Measurements from ENCODE around the gene CDK17. TPM values are rescaled to one million over a fixed set of nuclear protein-coding genes. Genes with fewer than 3 reads are reported as not detected.
"Not testable (repeated sequence)": the region's sequence is repeated elsewhere in the genome, so short reads cannot be mapped to it uniquely, and the experiment has no call there.

The CDK17 gene
- total RNA-seq, 2 donors from 2014 or later: 20.6 to 21.0 TPM

- intact Hi-C loops (cut with DNase I, micrococcal nuclease): no loop called here
- peak; percentile 91 for ATAC-seq
- no peak for DNase-seq
Observed at GRCh38 chr12:96338852-96339471, 61.3 kb downstream of the CDK17 start.

GRCh38 chr12:96337953-96338352 is 62.3 kb downstream of the CDK17 start:
- intact Hi-C loops (cut with DNase I, micrococcal nuclease): no loop called here
- DNase-seq (no peak), ATAC-seq (no peak)

GRCh38 chr12:96336489-96336888 is 63.8 kb downstream of the CDK17 start:
- ATAC-seq (no peak), DNase-seq (no peak)
- intact Hi-C loops (cut with DNase I, micrococcal nuclease): no loop called here

GRCh38 chr12:96335270-96335669 is 65.0 kb downstream of the CDK17 start:
- intact Hi-C loops (cut with DNase I, micrococcal nuclease): no loop called here
- no peak for DNase-seq
- ATAC-seq: no peak

GRCh38 chr12:96334502-96334901 is 65.7 kb downstream of the CDK17 start:
- ATAC-seq: no peak
- intact Hi-C loops (cut with DNase I, micrococcal nuclease): no loop called here
- no peak for DNase-seq

- DNase-seq (no peak), ATAC-seq (no peak)
- intact Hi-C loops (cut with DNase I, micrococcal nuclease): no loop called here
Observed at GRCh38 chr12:96329545-96329944, 70.7 kb downstream of the CDK17 start.

GRCh38 chr12:96329018-96329417 is 71.2 kb downstream of the CDK17 start:
- DNase-seq (no peak), ATAC-seq (no peak)
- intact Hi-C loops (cut with DNase I, micrococcal nuclease): no loop called here

- peak; percentile 35 for ATAC-seq
- intact Hi-C loops (cut with DNase I, micrococcal nuclease): no loop called here
- DNase-seq: no peak
Observed at GRCh38 chr12:96327889-96328288, 72.3 kb downstream of the CDK17 start.

- no peak for ATAC-seq
- intact Hi-C loops (cut with DNase I, micrococcal nuclease): no loop called here
- DNase-seq: no peak
Observed at GRCh38 chr12:96327346-96327745, 72.9 kb downstream of the CDK17 start.

- ATAC-seq (no peak), DNase-seq (no peak)
- intact Hi-C loops (cut with DNase I, micrococcal nuclease): no loop called here
Observed at GRCh38 chr12:96326628-96327227, 73.5 kb downstream of the CDK17 start.

- DNase-seq: no peak
- no peak for ATAC-seq
Observed at GRCh38 chr12:96323906-96324305, 76.3 kb downstream of the CDK17 start.

GRCh38 chr12:96322720-96323119 is 77.5 kb downstream of the CDK17 start:
- intact Hi-C loops (cut with DNase I, micrococcal nuclease): no loop called here
- ATAC-seq: peak; percentile 55
- no peak for DNase-seq

More at GRCh38 chr12:96323906-96324305, 76.3 kb downstream of the CDK17 start:
- intact Hi-C loops (cut with DNase I, micrococcal nuclease): no loop called here

- DNase-seq (no peak), ATAC-seq (no peak)
- intact Hi-C loops (cut with DNase I, micrococcal nuclease): no loop called here
Observed at GRCh38 chr12:96321941-96322340, 78.3 kb downstream of the CDK17 start.

- ATAC-seq; intact Hi-C loops (cut with DNase I, micrococcal nuclease); DNase-seq: not testable (repeated sequence)
Observed at GRCh38 chr12:96317801-96318200, 82.4 kb downstream of the CDK17 start.

- DNase-seq: peak in 1 of 2 donors; percentile 34
- peak; percentile 48 for ATAC-seq
- intact Hi-C loops (cut with DNase I, micrococcal nuclease): not testable (repeated sequence)
Observed at GRCh38 chr12:96315741-96316481, 84.3 kb downstream of the CDK17 start.

GRCh38 chr12:96314723-96315122 is 85.5 kb downstream of the CDK17 start:
- ATAC-seq: no peak
- DNase-seq: no peak
- intact Hi-C loops (cut with DNase I, micrococcal nuclease): no loop called here

GRCh38 chr12:96313606-96314005 is 86.6 kb downstream of the CDK17 start:
- intact Hi-C loops (cut with DNase I, micrococcal nuclease): no loop called here
- ATAC-seq (no peak), DNase-seq (no peak)

GRCh38 chr12:96311191-96311590 is 89.0 kb downstream of the CDK17 start:
- intact Hi-C loops (cut with DNase I, micrococcal nuclease): no loop called here
- ATAC-seq: no peak
- no peak for DNase-seq

- DNase-seq: no peak
- no peak for ATAC-seq
- intact Hi-C loops (cut with DNase I, micrococcal nuclease): no loop called here
Observed at GRCh38 chr12:96310067-96310466, 90.2 kb downstream of the CDK17 start.

- intact Hi-C loops (cut with DNase I, micrococcal nuclease): no loop called here
- DNase-seq: no peak
Observed at GRCh38 chr12:96308881-96309280, 91.4 kb downstream of the CDK17 start.

More at GRCh38 chr12:96308881-96309280, 91.4 kb downstream of the CDK17 start:
- ATAC-seq: no peak

All from left colon (tissue), 2 donors.